Colonic mucosa (tissue), 4 donors: ENCODE measurements around the gene FOXK2. TPM values are rescaled to one million over a fixed set of nuclear protein-coding genes. Genes with fewer than 3 reads are reported as not detected.

Experiments
- DNase-seq: peaks from one replicate; pipeline ENCODE4 v3.0.0-alpha.2; 2020
- H3K27ac ChIP-seq: fragments of 200-600 bp; one replicate; pipeline ENCODE4 v1.8.0; 2021
- H3K27me3 ChIP-seq: fragments of 200-600 bp; one replicate; pipeline ENCODE4 v1.8.0; 2021
- H3K36me3 ChIP-seq: fragments of 200-600 bp; one replicate; pipeline ENCODE4 v1.8.0; 2021
- H3K4me1 ChIP-seq: fragments of 200-600 bp; one replicate; pipeline ENCODE4 v1.8.0; 2021; ENCODE audit warnings: mild to moderate bottlenecking
- H3K4me3 ChIP-seq: fragments of 200-600 bp; one replicate; pipeline ENCODE4 v1.8.0; 2021
- H3K9ac ChIP-seq, 2 donors: one replicate each; pipeline ENCODE4 v1.7.0; 2013; ENCODE audit warnings: control low read depth in 2 of 2, low read depth in 2 of 2, low read length in 2 of 2
- H3K9me3 ChIP-seq: fragments of 200-600 bp; one replicate; pipeline ENCODE4 v1.8.0; 2021
- intact Hi-C: fragments of 100-400 bp; cut with DNase I; formaldehyde crosslinking; loops from one replicate; pipeline ENCODE4 v1.14.1; 2022
- total RNA-seq, 2 donors: library from RNA; stranded (reverse); fragmentation: NEBNext Ultra II Directional in 1 of 2; extraction: Animal tissue kit (Norgen Biotek cat#: 25700) in 1 of 2; gene quantifications; one replicate each; pipeline ENCODE4 v1.2.1, GENCODE V29; 2021
- TF ChIP-seq, protein P1 (sequence below): fragments of 200-600 bp; IDR thresholded peaks from one replicate; pipeline ENCODE4 v1.8.0; 2022; ENCODE audit warnings: antibody characterized with exemption, mild to moderate bottlenecking
- donor health status: healthy.
- donor health status: DM: no; HTN: no; CAD: no.
- donor health status: DM: no; HTN: no; CAD: no.

FOXK2 gene
- total RNA-seq, 2 donors from 2014 or later = 34.8 to 44.5 TPM

DNA sequence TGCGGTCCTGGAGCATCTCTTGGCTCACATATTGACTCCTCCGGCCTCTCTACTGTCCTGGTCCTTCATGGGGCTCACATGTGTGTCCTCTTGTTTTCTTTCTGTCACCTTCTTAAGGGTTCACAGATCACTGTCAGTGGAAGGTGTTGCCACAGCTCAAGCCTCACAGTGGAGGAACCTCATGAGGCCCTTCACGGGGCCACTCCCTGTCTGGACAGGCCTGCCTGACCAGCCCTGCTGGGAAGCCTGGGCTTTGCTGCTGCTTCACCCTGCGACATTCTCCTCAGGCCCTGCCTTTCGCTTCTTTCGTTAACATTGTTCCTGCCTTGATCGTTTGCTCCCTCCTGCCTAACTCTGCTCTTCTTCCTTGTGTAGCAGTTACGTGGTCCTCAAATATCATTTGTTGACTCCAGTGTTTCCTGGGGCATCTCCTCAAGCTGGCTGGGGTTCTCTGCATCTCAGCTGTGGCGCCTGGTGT, 72.8 kb downstream of the FOXK2 start:
- peak; percentile 44 for DNase-seq
- Histone ChIP-seq H3K27ac (peak overlapping the region; percentile 86), H3K9me3 (no peaks in the 10 kb centered on the region), H3K4me1 (peaks cover 8% of the 10 kb centered on the region), H3K36me3 (no peaks in the 10 kb centered on the region), H3K9ac (peak overlapping the region; percentile 13 to 79), H3K4me3 (no peak overlapping the region), H3K27me3 (no peaks in the 10 kb centered on the region)
- intact Hi-C loops = no loop called here
- TF ChIP-seq, protein P1, sequence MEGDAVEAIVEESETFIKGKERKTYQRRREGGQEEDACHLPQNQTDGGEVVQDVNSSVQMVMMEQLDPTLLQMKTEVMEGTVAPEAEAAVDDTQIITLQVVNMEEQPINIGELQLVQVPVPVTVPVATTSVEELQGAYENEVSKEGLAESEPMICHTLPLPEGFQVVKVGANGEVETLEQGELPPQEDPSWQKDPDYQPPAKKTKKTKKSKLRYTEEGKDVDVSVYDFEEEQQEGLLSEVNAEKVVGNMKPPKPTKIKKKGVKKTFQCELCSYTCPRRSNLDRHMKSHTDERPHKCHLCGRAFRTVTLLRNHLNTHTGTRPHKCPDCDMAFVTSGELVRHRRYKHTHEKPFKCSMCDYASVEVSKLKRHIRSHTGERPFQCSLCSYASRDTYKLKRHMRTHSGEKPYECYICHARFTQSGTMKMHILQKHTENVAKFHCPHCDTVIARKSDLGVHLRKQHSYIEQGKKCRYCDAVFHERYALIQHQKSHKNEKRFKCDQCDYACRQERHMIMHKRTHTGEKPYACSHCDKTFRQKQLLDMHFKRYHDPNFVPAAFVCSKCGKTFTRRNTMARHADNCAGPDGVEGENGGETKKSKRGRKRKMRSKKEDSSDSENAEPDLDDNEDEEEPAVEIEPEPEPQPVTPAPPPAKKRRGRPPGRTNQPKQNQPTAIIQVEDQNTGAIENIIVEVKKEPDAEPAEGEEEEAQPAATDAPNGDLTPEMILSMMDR = no peak

DNA sequence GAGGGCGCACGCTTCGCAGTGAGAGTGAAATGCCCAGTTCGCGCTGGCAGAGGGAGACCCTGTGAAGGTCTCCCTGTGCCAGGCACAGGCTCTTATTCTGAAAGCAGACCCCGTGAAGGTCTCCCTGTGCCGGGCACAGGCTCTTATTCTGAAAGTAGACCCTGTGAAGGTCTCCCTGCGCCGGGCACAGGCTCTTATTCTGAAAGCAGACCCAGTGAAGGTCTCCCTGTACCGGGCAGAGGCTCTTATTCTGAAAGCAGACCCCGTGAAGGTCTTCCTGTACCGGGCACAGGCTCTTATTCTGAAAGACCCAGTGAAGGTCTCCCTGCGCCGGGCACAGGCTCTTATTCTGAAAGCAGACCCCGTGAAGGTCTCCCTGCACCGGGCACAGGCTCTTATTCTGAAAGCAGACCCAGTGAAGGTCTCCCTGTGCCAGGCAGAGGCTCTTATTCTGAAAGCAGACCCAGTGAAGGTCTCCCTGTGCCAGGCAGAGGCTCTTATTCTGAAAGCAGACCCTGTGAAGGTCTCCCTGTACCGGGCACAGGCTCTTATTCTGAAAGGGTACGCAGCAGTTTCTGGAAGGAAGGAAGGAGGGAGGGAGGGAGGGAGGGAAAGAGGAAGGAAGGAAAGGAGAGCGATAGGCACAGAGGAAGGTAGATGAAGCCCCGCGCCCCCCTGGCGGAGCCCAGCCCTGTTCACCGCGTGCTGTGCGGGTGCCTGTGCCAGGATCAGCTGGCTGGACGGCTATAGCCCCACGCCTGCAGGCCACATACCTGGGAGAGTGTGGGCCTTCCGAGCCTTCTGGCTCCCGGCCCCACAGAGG, 73.4 kb downstream of the FOXK2 start:
- Histone ChIP-seq H3K9me3 (no peaks in the 10 kb centered on the region), H3K9ac (peak overlapping the region; percentile 68 to 79), H3K36me3 (no peaks in the 10 kb centered on the region), H3K4me3 (peak overlapping the region; percentile 44), H3K27ac (peak overlapping the region; percentile 86), H3K27me3 (no peaks in the 10 kb centered on the region), H3K4me1 (peaks cover 8% of the 10 kb centered on the region)
- intact Hi-C loops = no loop called here
- DNase-seq = peak; percentile 84
- TF ChIP-seq, protein P1 = no peak

DNA sequence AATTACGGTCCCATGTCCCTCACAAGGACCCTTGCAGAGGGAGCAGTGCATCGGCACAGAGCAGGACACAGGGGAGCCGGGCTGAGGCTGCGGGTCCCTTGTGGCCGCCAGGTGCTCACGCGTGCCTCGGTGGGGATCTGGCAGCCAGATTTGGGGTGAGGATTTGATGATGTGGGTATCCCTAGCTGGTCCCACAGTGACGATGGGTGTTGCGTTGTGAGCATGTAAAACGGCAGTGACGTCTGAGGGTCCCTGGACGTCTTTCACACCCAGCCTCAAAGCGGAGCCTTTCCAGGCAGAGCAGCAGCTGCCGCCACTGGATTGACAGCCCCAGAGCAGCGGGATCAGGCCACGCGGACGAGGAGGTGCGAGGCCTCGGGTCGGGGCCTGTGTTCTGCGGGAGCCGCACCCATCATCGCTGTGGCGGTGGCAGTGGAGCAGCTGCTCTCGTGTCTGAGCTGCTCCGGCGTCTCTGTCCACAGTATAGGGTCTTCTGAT, 74.1 kb downstream of the FOXK2 start:
- H3K27me3 ChIP-seq = no peaks in the 10 kb centered on the region
- DNase-seq = no peak
- peaks cover 8% of the 10 kb centered on the region for H3K4me1 ChIP-seq
- intact Hi-C loops = no loop called here
- H3K27ac ChIP-seq = peak overlapping the region; percentile 86
- peak overlapping the region; percentile 68 to 69 for H3K9ac ChIP-seq
- H3K36me3 ChIP-seq = no peaks in the 10 kb centered on the region
- H3K9me3 ChIP-seq = no peaks in the 10 kb centered on the region
- peak overlapping the region; percentile 44 for H3K4me3 ChIP-seq
- TF ChIP-seq, protein P1 = no peak

DNA sequence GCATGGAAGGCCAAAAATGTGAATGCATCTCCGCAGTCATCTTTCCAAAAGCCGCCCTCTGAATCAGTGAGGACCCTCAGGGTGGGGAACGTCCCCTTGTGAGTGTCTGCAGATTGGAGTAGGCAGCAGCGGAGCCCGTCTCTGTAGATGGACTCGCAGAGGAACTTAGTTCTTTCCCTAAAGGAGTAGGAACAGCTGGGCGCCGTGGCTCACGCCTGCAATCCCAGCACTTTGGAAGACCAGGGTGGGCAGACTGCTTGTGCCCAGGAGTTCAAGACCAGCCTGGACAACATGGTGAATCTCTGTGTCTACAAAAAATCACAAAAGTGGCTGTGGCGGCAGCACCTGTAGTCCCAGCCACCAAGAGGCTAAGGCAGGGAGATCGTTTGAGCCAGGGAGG, 75.0 kb downstream of the FOXK2 start:
- H3K9ac ChIP-seq = peak overlapping the region in 1 of 2 donors; percentile 19
- no peak overlapping the region for H3K4me3 ChIP-seq
- no peaks in the 10 kb centered on the region for H3K36me3 ChIP-seq
- H3K9me3 ChIP-seq = no peaks in the 10 kb centered on the region
- H3K27me3 ChIP-seq = no peaks in the 10 kb centered on the region
- no peak overlapping the region for H3K27ac ChIP-seq
- intact Hi-C loops = no loop called here
- no peak for DNase-seq
- TF ChIP-seq, protein P1 = no peak
- H3K4me1 ChIP-seq = peaks cover 8% of the 10 kb centered on the region

DNA sequence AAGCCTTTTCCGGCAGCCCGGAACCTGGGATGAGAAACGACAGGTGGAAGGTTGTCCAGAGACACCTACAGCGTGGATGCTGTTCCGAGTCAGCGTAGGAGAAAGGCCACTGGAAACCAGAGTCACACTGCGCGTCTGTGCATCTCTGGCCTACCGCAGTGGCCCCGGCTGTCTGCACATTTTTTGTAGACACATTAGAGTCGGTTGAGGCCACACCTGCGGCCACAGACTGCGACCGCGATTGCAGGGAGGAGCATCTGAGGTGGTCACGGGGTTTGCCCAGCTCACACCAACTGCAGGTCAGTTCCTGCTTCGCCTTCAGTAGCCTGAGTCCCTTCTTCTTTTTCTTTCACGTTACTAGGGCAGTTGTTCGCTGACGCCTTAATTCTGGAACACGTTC, 76.4 kb downstream of the FOXK2 start:
- intact Hi-C loops = no loop called here
- Histone ChIP-seq H3K27ac (no peak overlapping the region), H3K9me3 (no peaks in the 10 kb centered on the region)

More for the DNA sequence above, 76.4 kb downstream of the FOXK2 start:
- DNase-seq = peak; percentile 68
- peaks cover 8% of the 10 kb centered on the region for H3K4me1 ChIP-seq
- H3K4me3 ChIP-seq = no peak overlapping the region
- H3K36me3 ChIP-seq = no peaks in the 10 kb centered on the region
- TF ChIP-seq, protein P1 = no peak
- H3K9ac ChIP-seq = peak overlapping the region in 1 of 2 donors; percentile 83
- H3K27me3 ChIP-seq = no peaks in the 10 kb centered on the region
